ENCODE results near the gene RPTOR. TPM values are rescaled to one million over a fixed set of nuclear protein-coding genes. Genes with fewer than 3 reads are reported as not detected.
A peak's percentile ranks its signal among the peaks of the same experiment; 100 is the strongest.

The RPTOR gene
- total RNA-seq, 1 donor = 30.0 TPM

DNA sequence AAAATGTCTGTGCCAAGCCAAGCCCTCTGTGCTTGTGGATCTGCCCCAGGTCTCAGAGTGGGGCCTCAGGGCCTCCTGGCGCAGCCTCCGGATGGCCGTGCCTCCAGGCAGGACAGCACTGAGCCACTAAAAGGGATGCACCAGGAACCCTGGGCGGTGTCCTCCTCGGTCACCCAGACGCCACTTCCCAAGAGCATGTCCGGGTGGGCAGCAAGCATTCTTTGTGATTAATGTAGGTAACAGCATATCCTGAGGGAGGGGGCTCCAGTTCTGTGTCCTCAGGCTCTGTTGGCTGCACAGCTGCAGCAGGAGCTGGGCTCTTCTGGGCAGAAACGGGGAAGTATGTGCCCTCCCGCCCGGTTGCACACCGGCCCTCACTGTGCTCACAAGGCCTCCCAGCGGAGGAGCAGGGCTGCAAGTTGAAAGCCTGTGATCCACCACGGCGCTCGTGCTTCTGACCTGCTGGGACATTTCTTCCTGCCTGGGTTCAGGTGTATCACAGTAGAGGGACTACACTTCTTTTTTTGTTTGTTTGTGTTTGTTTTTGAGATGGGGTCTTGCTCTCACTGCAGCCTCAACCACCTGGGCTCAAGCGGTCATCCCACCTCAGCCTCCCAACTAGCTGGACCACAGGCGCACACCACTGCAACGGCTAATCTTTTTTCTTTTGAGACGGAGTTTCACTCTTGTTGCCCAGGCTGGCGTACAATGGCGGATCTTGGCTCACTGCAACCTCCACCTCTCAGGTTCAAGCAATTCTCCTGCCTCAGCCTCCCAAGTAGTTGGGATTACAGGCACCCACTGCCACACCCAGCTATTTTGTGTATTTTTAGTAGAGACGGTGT lies 409.1 kb downstream of the RPTOR start:
- no peak for DNase-seq (ENCODE audit: low read depth)
- TF ChIP-seq, protein P1, sequence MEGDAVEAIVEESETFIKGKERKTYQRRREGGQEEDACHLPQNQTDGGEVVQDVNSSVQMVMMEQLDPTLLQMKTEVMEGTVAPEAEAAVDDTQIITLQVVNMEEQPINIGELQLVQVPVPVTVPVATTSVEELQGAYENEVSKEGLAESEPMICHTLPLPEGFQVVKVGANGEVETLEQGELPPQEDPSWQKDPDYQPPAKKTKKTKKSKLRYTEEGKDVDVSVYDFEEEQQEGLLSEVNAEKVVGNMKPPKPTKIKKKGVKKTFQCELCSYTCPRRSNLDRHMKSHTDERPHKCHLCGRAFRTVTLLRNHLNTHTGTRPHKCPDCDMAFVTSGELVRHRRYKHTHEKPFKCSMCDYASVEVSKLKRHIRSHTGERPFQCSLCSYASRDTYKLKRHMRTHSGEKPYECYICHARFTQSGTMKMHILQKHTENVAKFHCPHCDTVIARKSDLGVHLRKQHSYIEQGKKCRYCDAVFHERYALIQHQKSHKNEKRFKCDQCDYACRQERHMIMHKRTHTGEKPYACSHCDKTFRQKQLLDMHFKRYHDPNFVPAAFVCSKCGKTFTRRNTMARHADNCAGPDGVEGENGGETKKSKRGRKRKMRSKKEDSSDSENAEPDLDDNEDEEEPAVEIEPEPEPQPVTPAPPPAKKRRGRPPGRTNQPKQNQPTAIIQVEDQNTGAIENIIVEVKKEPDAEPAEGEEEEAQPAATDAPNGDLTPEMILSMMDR (IDR thresholded peaks at IDR 0.05; ENCODE audit: insufficient read depth, low read length) = no peak
- no peak overlapping the region for H3K4me3 ChIP-seq (ENCODE audit: low read depth, low read length)

DNA sequence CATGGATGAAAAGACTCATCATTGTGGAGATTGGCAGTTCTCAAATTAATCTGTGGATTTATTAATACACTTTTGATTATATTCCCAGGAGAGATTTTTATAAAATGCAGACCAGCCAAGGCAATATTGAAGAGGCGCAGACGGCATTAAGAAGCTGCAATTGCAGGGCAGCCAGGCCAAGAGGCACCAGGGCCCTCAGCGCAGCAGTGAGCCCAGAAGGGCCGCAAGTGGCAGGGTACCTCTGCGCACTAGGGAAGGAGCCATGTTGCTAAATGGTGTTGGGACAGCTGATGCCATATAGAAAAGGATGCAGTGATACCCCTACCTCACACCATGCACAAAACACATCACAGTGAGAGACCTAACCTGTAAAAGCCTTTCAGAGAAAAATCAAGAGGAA lies 410.4 kb downstream of the RPTOR start:
- no peak overlapping the region for H3K4me3 ChIP-seq (ENCODE audit: low read depth, low read length)
- TF ChIP-seq, protein P1 (IDR thresholded peaks at IDR 0.05; ENCODE audit: insufficient read depth, low read length) = no peak
- no peak for DNase-seq (ENCODE audit: low read depth)

DNA sequence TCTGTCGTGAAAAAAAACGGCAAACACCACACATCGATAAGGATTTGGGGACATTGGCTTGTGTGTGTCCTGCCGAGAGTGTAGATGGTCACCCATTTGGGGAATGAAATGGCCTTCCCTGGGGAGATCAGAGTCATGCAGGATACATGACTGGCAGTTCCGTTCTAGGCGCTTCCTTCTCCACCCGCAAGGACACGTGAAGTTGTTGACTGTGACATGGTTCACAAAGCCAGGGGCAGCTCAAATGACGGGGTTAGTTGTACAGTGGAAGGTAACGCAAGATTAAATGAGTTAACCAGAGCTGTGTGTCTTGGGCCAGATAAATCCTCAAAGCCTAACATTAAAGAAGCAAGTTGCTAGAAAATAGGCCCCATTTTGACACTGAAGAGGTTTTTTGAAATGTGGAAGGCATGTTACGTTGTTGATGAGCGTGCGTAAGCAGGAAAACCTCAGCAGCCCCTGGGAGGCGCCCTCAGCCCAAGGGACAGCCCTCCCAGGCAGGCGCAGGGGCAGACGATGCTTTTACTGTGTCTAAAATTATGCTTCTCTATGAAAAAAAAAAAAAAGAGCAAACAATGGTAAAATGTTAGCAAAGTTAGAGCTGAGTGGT lies 411.1 kb downstream of the RPTOR start:
- DNase-seq (ENCODE audit: low read depth) = no peak
- TF ChIP-seq, protein P1 (IDR thresholded peaks at IDR 0.05; ENCODE audit: insufficient read depth, low read length) = no peak
- H3K4me3 ChIP-seq (ENCODE audit: low read depth, low read length) = no peak overlapping the region

DNA sequence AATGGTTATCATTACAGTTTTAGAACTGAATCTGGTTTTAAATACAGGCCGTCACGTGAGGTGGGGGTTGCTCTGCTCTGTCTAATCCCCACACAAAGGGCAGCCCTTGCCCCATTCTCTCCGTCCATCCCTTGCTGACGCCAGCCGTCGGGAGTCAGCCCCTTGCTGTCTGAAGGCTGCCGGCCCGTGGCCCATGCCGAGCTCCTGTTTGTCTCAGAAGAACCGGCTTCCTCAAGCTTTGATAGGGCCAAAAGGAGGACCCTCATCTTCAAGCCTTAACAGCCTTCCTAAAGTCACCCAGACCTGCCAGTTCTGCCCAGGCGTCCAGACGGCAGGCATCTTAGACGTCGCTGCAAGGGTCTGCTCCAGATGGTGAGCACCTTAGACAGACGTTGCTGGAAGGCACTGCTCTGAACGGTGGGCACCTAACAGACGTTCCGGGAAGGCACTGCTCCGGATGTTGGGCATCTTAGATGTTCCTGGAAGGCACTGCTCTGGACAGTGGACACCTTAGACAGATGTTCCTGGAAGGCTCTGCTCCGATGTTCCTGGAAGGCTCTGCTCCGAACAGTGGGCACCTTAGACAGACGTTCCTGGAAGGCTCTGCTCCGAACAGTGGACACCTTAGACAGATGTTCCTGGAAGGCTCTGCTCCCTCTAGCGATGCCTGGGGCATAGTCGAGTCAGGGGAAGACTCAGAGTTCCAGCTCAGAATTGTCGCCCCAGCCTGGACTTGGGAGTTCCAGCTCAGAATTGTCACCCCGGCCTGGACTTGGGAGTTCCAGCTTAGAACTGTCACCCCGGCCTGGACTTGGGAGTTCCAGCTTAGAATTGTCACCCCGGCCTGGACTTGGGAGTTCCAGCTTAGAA lies 411.9 kb downstream of the RPTOR start:
- H3K4me3 ChIP-seq (ENCODE audit: low read depth, low read length) = no peak overlapping the region
- DNase-seq (ENCODE audit: low read depth) = no peak
- TF ChIP-seq, protein P1 (IDR thresholded peaks at IDR 0.05; ENCODE audit: insufficient read depth, low read length) = no peak

DNA sequence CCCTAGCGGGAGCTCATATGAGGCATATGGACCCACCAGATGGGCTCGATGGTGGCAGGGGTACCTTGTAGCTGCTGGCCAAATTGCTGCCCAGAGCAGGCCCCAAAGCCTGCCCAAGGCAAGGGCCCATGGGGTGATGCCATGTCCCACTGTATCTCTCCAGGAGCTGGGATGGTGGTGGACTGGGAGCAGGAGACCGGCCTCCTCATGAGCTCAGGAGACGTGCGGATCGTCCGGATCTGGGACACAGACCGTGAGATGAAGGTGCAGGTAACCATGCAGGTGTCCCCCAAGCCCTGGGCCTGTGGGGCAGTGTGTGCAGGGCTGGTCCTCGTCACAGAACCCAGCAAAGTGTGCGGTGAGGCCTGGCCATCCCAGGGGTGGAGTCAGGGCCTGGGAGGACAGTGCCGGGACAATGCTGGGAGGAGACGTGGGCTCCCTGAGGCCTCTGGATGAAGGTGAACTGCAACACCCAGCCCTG lies 412.9 kb downstream of the RPTOR start:
- DNase-seq (ENCODE audit: low read depth) = no peak
- TF ChIP-seq, protein P1 (IDR thresholded peaks at IDR 0.05; ENCODE audit: insufficient read depth, low read length) = no peak
- H3K4me3 ChIP-seq (ENCODE audit: low read depth, low read length) = no peak overlapping the region

DNA sequence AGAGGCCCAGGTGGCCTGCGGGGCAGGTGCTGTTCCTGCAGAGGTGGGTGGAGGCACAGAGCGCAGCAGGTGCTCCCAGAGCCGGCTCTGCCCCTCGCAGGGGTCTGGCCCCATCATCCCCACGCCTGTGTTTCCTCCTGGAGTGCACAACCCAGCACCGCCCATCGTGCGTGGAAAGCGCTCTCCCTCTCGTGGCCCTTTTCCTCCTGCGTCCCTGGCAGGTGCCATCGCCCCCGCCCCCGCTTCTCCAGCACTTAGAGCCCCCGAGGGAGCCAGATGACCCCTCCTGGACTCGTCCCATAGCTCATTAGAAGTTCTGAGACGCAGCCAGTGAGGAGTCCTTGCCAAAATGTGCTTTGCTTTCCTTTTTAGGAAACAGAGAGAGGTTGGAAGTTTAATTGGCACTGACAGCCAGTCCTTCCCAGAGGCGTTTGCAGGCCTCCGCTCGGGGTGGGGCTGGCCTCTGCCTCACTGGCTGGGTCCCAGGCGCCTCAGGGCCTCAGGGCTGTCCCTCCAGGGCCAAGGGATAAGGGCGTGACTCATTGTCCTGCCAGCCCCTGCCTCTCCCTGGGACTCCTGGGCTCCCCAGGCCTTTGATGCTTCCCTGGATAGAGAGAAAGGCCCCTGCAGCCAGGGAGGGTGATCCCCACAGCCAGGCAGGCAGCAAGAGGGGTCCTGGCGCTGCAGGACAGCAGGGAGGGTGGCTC lies 414.8 kb downstream of the RPTOR start:
- TF ChIP-seq, protein P1 (IDR thresholded peaks at IDR 0.05; ENCODE audit: insufficient read depth, low read length) = peak; percentile 23
- H3K4me3 ChIP-seq (ENCODE audit: low read depth, low read length) = no peak overlapping the region
- peak; percentile 85 for DNase-seq (ENCODE audit: low read depth)

Measured in fibroblast of the aortic adventitia (primary cell).